Adrenal gland (tissue), 5 donors: ENCODE measurements around the gene ACVR1.

ENCODE experiments used
- CTCF ChIP-seq, 6 experiments: fragments of 450-650 bp in 4 of 6; fragments of 200-600 bp in 2 of 6; sonication (generic) in 1 of 6; IDR thresholded peaks; 1 replicate in 5 of 6; 2 replicates in 1 of 6; pipeline versions ENCODE4 v1.5.1 to v1.8.0; 2016 to 2021; ENCODE audit warnings: antibody characterized with exemption in 6 of 6, mild to moderate bottlenecking in 2 of 6, moderate library complexity in 1 of 6
- POLR2A ChIP-seq, 2 donors: fragments of 450-650 bp; IDR thresholded peaks; one replicate each; pipeline ENCODE4 v1.6.1; 2017; ENCODE audit warnings: antibody characterized with exemption in 2 of 2, mild to moderate bottlenecking in 2 of 2, moderate library complexity in 1 of 2
- donor health status: DM: no; HTN: no; CAD: no.

- TF ChIP-seq POLR2A (IDR thresholded peaks at IDR 0.05) (no peak), CTCF (IDR thresholded peaks at IDR 0.05) (no peak)
Measured at GRCh38 chr2:157845081-157845480, 31.0 kb downstream of the ACVR1 start.
